GM10847 (cell line): ENCODE results near the gene ACBD7.

Experiments used
- POLR2A ChIP-seq: IDR thresholded peaks from 2 replicates; pipeline ENCODE4 v1.6.1; 2011; ENCODE audit not compliant: insufficient read length; ENCODE audit errors: extremely low read depth

The ACBD7 gene

DNA sequence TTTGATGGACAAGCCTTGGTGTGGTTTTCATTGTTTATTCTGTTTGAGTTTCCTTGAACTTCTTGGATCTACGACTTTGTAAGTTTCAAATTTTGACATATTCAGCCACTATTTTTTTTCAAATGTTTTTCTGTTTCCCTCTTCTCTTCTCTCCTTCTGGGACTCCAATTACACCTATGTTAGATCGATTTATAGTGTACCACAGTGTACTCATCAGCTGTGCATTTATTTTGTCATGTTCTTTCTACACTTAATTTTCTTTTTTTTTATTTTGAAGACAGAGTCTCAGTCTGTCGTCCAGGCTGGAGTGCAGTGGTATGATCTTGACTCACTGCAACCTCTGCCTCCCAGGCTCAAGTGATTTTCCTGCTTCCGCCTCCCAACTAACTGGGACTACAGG, 28.7 kb downstream of the ACBD7 start:
- TF ChIP-seq POLR2A: no peak

DNA sequence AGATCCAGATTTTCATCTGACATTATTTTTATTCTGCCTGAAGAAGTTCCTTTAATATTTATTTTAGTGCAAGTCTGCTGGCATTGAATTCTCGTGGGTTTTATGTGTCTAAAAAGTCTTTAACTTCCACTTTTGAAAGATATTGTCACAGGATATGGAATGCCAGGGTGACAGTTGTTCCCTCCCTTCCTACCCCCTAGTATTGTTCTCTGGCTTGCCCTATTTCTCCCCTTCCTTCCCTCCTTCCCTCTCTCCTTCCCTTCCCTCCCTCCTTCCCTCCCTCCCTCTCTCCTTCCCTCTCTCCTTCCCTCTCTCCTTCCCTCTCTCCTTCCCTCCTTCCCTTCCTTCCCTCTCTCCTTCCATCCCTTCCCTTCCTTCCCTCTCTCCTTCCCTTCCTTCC, 29.9 kb downstream of the ACBD7 start:
- no peak for TF ChIP-seq POLR2A

DNA sequence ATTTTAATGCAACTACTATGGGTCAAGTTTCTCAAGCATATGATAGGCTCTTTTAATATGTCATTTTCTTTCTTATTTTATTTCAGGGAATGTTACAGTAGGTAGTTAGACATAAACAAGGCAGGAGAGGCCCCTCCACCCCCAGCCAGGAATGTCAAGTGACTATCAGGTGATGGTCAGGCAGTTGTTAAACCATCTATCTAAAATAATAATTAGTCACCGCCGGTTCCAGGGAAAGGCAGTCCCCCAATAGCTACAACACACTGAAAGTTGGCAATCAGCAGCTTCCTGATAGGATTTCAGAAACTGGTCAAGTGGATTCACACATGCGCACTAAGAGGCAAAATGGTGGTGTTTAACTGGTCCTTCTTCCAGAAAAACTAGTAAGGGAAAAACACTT, 35.5 kb downstream of the ACBD7 start:
- TF ChIP-seq POLR2A: no peak

DNA sequence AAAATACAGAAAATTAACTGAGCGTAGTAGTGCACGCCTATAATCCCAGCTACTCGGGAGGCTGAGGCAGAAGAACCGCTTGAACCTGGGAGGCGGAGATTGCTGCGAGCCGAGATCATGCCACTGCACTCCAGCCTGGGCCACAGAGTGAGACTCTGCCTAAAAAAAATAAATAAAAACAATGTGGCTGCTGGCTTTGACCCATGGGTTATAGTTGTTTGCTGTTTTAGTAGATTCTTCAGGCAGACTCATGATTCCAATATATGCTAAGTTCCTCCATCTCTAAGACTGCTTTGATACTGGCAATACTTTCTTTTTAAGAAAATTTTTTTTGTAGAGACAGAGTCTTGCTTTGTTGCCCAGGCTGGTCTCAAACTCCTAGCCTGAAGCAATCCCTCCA, 36.5 kb downstream of the ACBD7 start:
- no peak for TF ChIP-seq POLR2A

DNA sequence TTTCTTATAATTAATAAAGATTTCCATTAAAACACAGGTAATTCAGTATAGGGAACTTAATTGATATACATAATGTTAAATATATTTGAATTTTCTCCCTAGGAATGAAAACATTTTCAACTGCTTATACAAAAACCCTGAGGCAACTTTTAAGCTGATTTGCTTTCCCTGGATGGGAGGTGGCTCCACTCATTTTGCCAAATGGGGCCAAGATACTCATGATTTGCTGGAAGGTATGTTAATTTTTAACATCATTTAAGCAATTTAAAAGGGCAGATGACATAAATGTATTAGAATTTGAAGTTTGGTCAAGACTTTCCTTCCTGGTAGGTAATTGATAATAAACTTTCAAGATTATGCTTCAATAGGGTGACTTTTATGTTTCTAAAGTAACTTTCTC, 39.0 kb downstream of the ACBD7 start:
- TF ChIP-seq POLR2A: no peak

DNA sequence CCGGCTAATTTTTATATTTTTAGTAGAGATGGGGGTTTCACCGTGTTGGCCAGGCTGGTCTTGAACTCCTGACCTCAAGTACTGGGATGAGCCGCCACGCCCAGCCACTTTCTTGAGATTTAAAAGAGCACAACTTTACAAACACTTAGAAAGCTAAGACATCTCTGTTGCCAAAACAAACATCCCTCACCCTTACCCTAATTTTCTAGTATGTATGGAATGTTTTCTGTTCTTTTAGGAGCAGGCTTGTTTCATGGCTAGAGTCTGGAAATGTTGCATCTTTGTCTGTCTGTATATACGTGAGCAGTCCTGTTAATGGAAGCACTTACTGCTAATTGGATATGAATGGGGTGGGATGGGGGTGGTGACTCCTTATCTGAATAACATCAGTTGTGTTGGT, 42.0 kb downstream of the ACBD7 start:
- TF ChIP-seq POLR2A: no peak

DNA sequence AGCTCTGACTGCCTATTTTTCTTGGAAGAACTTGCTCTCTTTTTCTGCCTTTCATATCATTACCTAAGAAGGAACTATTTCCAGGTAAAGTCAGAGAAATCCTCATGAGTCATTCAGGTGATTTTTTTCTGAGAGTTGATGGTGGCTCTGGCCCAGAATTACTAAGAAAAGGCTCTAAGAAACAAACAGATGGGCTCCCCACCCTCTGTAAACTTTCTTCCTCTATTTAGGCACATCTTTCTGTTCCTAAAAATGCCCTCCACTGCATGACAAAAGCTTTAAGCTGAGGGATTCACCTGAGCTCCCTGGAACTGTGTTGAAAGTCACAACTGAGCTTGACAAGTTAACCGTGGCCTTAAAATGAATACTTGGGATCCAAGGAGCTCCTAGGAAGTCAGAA, 43.2 kb downstream of the ACBD7 start:
- no peak for TF ChIP-seq POLR2A

DNA sequence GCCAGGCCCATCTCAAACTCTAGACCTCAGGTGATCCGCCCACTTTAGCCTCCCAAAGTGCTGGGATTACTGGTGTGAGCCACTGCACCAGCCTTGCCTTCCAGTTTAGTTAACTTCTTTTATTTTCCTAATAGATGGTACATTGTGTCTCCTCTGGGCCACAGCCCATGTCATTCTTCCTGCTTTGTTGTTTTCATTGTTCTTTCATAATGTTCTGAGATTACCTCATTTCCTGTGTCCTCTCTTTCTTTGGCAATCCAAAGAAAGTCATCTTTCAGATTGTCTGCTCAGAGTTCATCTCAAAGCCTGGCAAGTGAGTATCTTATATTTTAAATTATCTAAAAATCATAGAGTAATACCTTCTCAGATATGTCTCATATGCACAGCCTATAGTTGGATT, 44.9 kb downstream of the ACBD7 start, which contains the start of gene OLAH:
OLAH (plus strand) TSS at position 270 of the 400 bp plus-strand sequence. CDS start 3,346 bp downstream, outside the sequence.
- TF ChIP-seq POLR2A: no peak

DNA sequence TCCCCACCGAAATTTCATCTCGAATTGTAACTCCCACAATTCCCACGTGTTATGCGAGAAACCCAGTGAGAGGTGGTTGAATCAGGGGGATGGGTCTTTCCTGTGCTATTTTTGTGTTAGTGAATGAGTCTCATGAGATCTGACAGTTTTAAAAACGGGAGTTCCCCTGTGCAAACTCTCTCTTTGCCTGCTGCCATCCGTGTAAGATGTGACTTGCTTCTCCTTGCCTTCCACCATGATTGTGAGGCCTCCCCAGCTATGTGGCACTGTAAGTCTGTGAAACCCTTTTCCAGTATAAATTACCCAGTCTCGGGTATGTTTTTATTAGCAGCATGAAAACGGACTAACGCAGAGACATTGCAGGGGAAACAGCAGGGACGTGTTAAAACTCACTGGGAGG, 50.2 kb downstream of the ACBD7 start:
- no peak for TF ChIP-seq POLR2A

DNA sequence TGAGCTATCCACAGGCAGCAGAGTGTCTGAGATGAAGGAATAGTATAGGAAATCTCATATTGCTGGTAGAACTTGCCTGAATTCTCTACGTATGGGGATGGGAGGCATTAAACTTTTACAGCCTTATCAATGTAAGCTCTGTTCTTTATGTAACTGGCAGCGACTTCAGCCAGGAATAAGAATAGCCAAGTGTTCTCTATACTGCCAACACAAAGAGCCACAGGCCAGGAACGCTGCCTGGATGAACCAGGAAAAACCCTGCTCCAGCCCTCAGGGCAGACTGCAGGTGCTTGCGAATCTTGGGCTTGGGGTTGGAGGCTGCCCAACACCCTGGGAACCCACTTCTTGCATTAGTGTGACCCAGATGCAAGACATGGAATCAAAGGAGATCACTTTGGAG, 50.9 kb downstream of the ACBD7 start:
- no peak for TF ChIP-seq POLR2A

DNA sequence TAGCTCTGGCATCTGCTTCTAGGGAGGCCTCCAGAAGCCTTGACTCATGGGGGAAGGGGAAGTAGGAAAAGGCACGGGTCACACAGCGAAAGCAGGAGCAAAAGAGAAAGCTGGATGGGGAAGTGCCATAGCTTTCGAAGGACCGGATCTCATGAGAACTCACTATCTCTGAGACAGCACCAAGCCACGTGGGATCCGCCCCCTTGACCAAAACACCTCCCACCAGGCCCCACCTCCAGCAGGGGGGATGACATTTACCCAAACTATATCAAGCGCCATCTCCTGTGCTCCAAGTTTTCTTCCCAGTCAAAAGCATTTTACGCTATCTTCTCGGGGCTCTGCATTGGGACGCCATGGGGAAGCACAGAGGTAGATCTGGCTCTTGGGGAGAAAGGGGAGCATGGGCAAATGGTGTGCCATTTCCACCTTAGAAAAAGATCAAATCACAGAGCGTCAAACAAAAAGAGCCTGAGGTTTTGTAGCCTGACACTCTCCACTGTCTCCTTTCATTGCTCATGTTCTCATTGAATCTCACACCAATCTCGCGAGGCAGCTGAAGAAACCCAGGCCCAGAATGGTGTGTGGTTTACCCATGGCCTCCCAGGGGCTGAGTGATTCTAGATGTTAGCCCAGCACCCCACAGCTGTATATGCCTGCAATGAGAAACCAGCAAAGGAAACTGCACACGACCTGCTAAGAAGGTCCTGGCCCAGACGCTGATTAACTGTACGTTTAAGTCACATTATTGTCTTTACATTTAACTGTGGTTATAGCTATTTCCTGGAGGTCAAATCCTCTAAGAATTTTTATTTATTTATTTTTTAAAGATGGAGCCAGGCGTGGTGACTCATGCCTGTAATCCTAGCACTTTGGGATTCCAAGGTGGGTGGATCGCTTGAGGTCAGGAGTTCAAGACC, 52.9 kb downstream of the ACBD7 start:
- no peak for TF ChIP-seq POLR2A

DNA sequence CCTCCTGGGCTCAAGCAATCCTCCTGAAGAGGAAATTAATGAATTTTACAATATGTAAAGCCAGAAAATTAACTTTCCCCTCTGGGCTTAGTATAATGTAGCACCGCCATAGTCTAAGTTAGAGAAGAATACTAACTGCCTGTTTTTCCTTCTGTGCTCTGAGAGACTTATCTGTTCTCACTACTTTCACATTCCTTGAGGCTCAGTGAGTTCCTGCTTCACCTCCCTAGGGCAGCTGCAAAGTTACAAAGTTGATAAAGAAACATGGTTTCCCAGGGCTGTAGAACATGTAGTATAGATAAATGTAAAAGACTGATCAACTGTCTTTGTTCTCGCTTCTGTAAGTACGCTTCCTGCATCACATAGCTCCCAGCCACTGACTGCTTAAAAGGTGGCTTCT, 60.8 kb downstream of the ACBD7 start:
- no peak for TF ChIP-seq POLR2A
